Measurements from ENCODE around the gene MGST2. TPM values are rescaled to one million over a fixed set of nuclear protein-coding genes. Genes with fewer than 3 reads are reported as not detected.
A peak's percentile ranks its signal among the peaks of the same experiment; 100 is the strongest.

The MGST2 gene
- polyA plus RNA-seq, 1 experiment: 10.0 TPM

DNA sequence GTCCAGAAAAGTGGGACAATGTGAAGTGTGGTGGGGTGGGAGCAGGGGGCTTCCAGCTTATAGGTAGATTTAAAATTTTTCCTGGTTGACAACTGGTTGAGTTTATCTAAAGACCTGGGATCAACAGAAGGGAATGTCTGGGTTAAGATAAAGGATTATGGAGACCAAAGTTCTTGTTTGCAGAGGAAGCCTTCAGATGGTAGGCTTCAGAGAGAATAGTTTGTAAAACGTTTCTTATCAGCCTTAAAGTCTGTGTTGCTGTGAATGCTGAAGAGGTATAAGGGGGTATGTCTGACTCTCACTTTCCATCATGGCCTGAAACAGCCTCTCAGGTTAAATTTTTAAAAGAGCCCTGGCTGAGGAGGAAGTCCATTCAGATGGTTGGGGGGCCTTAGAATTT lies 20.5 kb downstream of the MGST2 start:
- DNase-seq (ENCODE audit: low read depth): no peak
- TF ChIP-seq, protein P1, sequence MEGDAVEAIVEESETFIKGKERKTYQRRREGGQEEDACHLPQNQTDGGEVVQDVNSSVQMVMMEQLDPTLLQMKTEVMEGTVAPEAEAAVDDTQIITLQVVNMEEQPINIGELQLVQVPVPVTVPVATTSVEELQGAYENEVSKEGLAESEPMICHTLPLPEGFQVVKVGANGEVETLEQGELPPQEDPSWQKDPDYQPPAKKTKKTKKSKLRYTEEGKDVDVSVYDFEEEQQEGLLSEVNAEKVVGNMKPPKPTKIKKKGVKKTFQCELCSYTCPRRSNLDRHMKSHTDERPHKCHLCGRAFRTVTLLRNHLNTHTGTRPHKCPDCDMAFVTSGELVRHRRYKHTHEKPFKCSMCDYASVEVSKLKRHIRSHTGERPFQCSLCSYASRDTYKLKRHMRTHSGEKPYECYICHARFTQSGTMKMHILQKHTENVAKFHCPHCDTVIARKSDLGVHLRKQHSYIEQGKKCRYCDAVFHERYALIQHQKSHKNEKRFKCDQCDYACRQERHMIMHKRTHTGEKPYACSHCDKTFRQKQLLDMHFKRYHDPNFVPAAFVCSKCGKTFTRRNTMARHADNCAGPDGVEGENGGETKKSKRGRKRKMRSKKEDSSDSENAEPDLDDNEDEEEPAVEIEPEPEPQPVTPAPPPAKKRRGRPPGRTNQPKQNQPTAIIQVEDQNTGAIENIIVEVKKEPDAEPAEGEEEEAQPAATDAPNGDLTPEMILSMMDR (IDR thresholded peaks at IDR 0.05; ENCODE audit: insufficient read depth, low read depth, low read length): no peak
- ChIA-PET POLR2A (no interaction called here), CTCF (interaction anchor here (0.6 to 1.7 kb wide), 2 partner anchors 9 to 896 kb away, joined by 3 to 4 read pairs; no protein-coding TSS in a partner anchor)
- no peak overlapping the region for H3K4me3 ChIP-seq (ENCODE audit: low read depth, low read length)
- H3K36me3 ChIP-seq (ENCODE audit: control insufficient read depth, insufficient read depth, low read length): no peaks in the 10 kb centered on the region
- H3K27me3 ChIP-seq (ENCODE audit: control insufficient read depth, insufficient read depth, low read length): no peaks in the 10 kb centered on the region

DNA sequence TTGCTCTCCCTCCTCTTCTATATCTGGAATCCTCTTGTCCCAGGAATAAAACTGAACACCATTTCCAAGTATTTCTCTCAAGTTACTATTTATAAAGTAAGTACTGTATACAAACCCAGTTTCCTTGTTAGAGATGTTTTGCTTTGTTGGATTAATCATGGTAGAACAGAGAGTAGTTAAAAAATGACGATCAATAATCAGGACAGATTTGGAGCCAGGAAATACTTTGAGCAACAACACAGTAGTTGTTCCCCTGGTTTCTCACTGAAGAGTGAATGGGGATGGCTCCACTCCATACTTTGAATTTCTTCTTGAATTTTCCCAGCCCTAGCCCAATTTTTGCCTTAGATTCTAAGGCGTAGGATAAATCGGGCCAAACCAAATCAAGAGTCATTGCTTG lies 21.4 kb downstream of the MGST2 start:
- Histone ChIP-seq H3K4me3 (ENCODE audit: low read depth, low read length) (no peak overlapping the region), H3K27me3 (ENCODE audit: control insufficient read depth, insufficient read depth, low read length) (no peaks in the 10 kb centered on the region), H3K36me3 (ENCODE audit: control insufficient read depth, insufficient read depth, low read length) (no peaks in the 10 kb centered on the region)
- ChIA-PET CTCF (no interaction called here), POLR2A (no interaction called here)
- TF ChIP-seq, protein P1 (IDR thresholded peaks at IDR 0.05; ENCODE audit: insufficient read depth, low read depth, low read length): no peak
- DNase-seq (ENCODE audit: low read depth): no peak

DNA sequence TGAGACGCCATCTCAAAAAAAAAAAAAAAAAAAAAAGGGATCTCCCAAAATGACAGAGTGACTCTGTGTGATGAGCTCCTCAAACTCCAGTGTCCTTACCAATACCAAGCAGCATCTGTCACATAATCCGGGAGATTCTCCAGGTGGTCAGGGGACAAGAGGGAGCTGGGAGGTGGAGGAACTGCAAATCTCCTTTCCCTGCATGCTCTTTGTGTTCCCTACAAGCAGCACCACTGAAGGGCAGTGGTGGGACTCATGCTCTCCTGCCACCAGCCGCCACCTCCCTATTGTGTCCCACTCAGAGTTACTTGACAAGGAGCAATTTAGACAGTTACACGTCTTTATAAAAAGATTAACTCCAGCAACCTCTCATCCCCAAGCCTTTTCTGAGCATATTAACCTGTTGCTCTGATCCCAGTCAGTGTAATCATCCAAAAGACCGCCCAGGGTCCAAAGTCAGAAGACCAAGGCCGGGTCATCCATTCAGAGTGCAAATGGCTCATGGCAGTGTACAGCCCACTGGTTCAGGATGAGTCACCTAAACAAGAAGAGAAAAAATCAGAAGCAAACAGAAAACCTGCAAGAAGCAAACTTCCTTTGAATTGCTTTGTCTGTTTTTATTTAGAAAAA lies 23.6 kb downstream of the MGST2 start:
- POLR2A ChIA-PET: no interaction called here
- Histone ChIP-seq H3K36me3 (ENCODE audit: control insufficient read depth, insufficient read depth, low read length) (no peaks in the 10 kb centered on the region), H3K27me3 (ENCODE audit: control insufficient read depth, insufficient read depth, low read length) (no peaks in the 10 kb centered on the region), H3K4me3 (ENCODE audit: low read depth, low read length) (no peak overlapping the region)
- CTCF ChIA-PET: interaction anchor here (0.7 kb wide), 1 partner anchor 17 kb away, joined by 3 read pairs; no protein-coding TSS in a partner anchor
- TF ChIP-seq, protein P1 (IDR thresholded peaks at IDR 0.05; ENCODE audit: insufficient read depth, low read depth, low read length): no peak
- no peak for DNase-seq (ENCODE audit: low read depth)

DNA sequence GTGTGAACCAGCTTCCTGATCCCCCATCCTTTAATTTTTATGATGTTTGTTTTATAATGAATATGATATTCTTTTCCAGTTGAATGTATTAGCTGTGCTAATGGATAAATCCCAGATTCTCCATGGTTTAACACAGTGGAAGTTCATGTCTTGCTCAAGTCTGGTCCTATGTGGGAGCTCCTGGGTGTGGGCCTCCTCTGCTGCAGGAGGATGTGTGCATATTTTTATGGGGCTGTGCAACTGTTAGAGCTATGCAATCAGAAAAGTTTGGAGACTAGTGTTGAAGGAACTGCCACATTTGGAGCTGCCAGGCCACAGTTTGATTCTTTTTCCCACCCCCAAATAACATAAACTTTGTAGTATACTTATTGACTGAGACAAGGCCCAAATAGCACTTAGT lies 24.8 kb downstream of the MGST2 start:
- no peak overlapping the region for H3K4me3 ChIP-seq (ENCODE audit: low read depth, low read length)
- no peaks in the 10 kb centered on the region for H3K27me3 ChIP-seq (ENCODE audit: control insufficient read depth, insufficient read depth, low read length)
- DNase-seq (ENCODE audit: low read depth): no peak
- TF ChIP-seq, protein P1 (IDR thresholded peaks at IDR 0.05; ENCODE audit: insufficient read depth, low read depth, low read length): no peak
- H3K36me3 ChIP-seq (ENCODE audit: control insufficient read depth, insufficient read depth, low read length): no peaks in the 10 kb centered on the region
- ChIA-PET POLR2A (interaction anchor here (0.6 kb wide), 1 partner anchor 16 kb away, joined by 3 read pairs; no protein-coding TSS in a partner anchor), CTCF (interaction anchor here (0.5 to 0.9 kb wide), 2 partner anchors 462 to 563 kb away, joined by 3 read pairs; no protein-coding TSS in a partner anchor)

DNA sequence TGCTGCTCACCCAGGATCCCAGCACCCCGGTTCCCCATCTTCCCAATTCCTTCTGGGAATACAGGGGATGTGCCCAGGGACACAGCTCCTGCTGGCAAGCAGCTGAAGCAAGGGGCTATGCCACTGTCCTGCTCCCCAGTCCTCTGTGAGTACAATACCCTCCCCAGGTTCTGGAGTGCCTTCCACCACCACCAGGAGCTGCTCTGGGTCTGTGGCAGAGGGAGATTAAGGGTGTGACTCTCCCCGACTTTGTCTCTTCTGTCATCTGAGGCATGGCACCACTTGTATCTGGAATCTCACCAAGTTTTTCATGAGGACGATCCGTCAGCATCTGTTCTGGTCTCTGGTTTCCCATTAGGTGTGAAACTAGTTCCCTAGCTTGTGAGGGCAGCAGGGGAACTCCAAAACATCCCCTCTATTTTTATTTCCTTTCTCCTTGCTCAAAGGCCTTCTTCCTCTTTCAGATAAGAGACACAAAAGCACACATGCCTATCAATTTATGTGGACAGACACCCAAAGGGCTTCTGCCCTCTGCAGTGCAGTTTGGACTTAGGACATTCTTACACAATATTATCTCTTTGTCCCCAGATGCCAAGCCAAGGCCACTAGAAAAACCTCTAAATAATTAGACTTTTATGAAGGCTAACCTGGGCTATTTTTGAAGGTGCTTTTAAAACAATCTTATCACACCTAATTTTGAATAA lies 26.8 kb downstream of the MGST2 start:
- ChIA-PET CTCF (interaction anchor here (1.0 kb wide), 1 partner anchor 10 kb away, joined by 4 read pairs; no protein-coding TSS in a partner anchor), POLR2A (no interaction called here)
- H3K36me3 ChIP-seq (ENCODE audit: control insufficient read depth, insufficient read depth, low read length): no peaks in the 10 kb centered on the region
- no peak for DNase-seq (ENCODE audit: low read depth)
- TF ChIP-seq, protein P1 (IDR thresholded peaks at IDR 0.05; ENCODE audit: insufficient read depth, low read depth, low read length): peak; percentile 7; the same call in 1 of the 2 replicates
- H3K4me3 ChIP-seq (ENCODE audit: low read depth, low read length): no peak overlapping the region
- no peaks in the 10 kb centered on the region for H3K27me3 ChIP-seq (ENCODE audit: control insufficient read depth, insufficient read depth, low read length)
